Stimulated activated CD8-positive, alpha-beta memory T cell treated with anti-CD3 and anti-CD28 coated beads, Interleukin-4, amount 100 ng/mL, for 1 hour (primary cell): ENCODE results near the gene PRR30.
"Not testable (repeated sequence)": the region's sequence is repeated elsewhere in the genome, so short reads cannot be mapped to it uniquely, and the experiment has no call there.

Experiments
- DNase-seq, 2 donors: peaks; one replicate each; pipeline ENCODE4 v3.0.0-alpha.2; 2020; ENCODE audit warnings: low read depth in 2 of 2, low spot score in 1 of 2

The PRR30 gene

GRCh38 chr2:27139310-27139709 lies at the start of gene PRR30:
PRR30 (minus strand) TSS chr2:27139410; CDS start chr2:27138329, 1,081 bp downstream.
- DNase-seq = no peak

GRCh38 chr2:27186613-27187345 lies 47.6 kb upstream of the PRR30 start:
- DNase-seq = no peak

GRCh38 chr2:27185331-27186026 lies 46.3 kb upstream of the PRR30 start:
- DNase-seq = no peak

GRCh38 chr2:27184115-27184514 lies 44.9 kb upstream of the PRR30 start:
- no peak for DNase-seq

- no peak for DNase-seq
Observed at GRCh38 chr2:27182346-27182745, 43.1 kb upstream of the PRR30 start.

GRCh38 chr2:27179344-27180000 lies 40.3 kb upstream of the PRR30 start:
- no peak for DNase-seq

GRCh38 chr2:27178469-27178868 lies 39.3 kb upstream of the PRR30 start:
- no peak for DNase-seq

GRCh38 chr2:27177441-27178351 lies 38.5 kb upstream of the PRR30 start:
- DNase-seq = no peak

- DNase-seq = not testable (repeated sequence)
Observed at GRCh38 chr2:27175781-27176180, 36.6 kb upstream of the PRR30 start.

- no peak for DNase-seq
Observed at GRCh38 chr2:27175330-27175729, 36.1 kb upstream of the PRR30 start.

GRCh38 chr2:27174638-27175037 lies 35.4 kb upstream of the PRR30 start:
- no peak for DNase-seq

- DNase-seq = no peak
Observed at GRCh38 chr2:27171351-27171848, 32.2 kb upstream of the PRR30 start.

GRCh38 chr2:27170581-27171337 lies 31.5 kb upstream of the PRR30 start:
- no peak for DNase-seq

GRCh38 chr2:27164960-27165763 lies 26.0 kb upstream of the PRR30 start:
- no peak for DNase-seq

- no peak for DNase-seq
Observed at GRCh38 chr2:27162151-27163121, 23.2 kb upstream of the PRR30 start.

GRCh38 chr2:27160191-27160590 lies 21.0 kb upstream of the PRR30 start:
- no peak for DNase-seq

GRCh38 chr2:27159271-27159670 lies 20.1 kb upstream of the PRR30 start:
- DNase-seq = no peak

GRCh38 chr2:27158468-27158867 lies 19.3 kb upstream of the PRR30 start:
- no peak for DNase-seq
